HG03066 (cell line): Measurements from ENCODE around the gene DBN1.

Experiments
- ATAC-seq: cut with Tn5 transposase; IDR thresholded peaks from one replicate; pipeline ENCODE4 v1.9.1; 2021; ENCODE audit warnings: low read depth; ENCODE audit not compliant: unreplicated experiment

The DBN1 gene

GRCh38 chr5:177475563-177476427, 2.4 kb upstream of the DBN1 start:
- ATAC-seq = no peak

GRCh38 chr5:177474846-177475562, 1.6 kb upstream of the DBN1 start:
- ATAC-seq = no peak

GRCh38 chr5:177474002-177474476, 605 bp upstream of the DBN1 start:
- no peak for ATAC-seq

- no peak for ATAC-seq
These were observed 683 bp downstream of the DBN1 start for GRCh38 chr5:177472460-177473442.

GRCh38 chr5:177471610-177472356, 1.7 kb downstream of the DBN1 start:
- no peak for ATAC-seq

GRCh38 chr5:177470759-177471536, 2.5 kb downstream of the DBN1 start:
- no peak for ATAC-seq

GRCh38 chr5:177469750-177470525, 3.5 kb downstream of the DBN1 start:
- no peak for ATAC-seq

GRCh38 chr5:177468685-177469628, 4.5 kb downstream of the DBN1 start:
- ATAC-seq = no peak

- ATAC-seq = no peak
These were observed 5.1 kb downstream of the DBN1 start for GRCh38 chr5:177468329-177468684.

- ATAC-seq = no peak
These were observed 6.0 kb downstream of the DBN1 start for GRCh38 chr5:177467436-177467835.

GRCh38 chr5:177466861-177467260, 6.6 kb downstream of the DBN1 start:
- ATAC-seq = no peak

- ATAC-seq = no peak
These were observed 8.4 kb downstream of the DBN1 start for GRCh38 chr5:177465044-177465443.

- ATAC-seq = no peak
These were observed 11.3 kb downstream of the DBN1 start for GRCh38 chr5:177462021-177462670.

- no peak for ATAC-seq
These were observed 13.4 kb downstream of the DBN1 start for GRCh38 chr5:177459819-177460628.

GRCh38 chr5:177459357-177459756, 14.1 kb downstream of the DBN1 start:
- no peak for ATAC-seq

GRCh38 chr5:177458912-177459350, 14.5 kb downstream of the DBN1 start:
- no peak for ATAC-seq
